WTC11 (cell line): ENCODE data around the gene GPRC5C.

Experiments
- CREM ChIP-seq: sonication (generic); formaldehyde crosslinking; IDR thresholded peaks from 2 replicates; pipeline ENCODE4 v1.8.1; 2022; ENCODE audit warnings: mild to moderate bottlenecking, missing genetic modification reagents, moderate library complexity
- E2F5 ChIP-seq: sonication (generic); formaldehyde crosslinking; IDR thresholded peaks from 2 replicates; pipeline ENCODE4 v1.8.1; 2022; ENCODE audit warnings: mild to moderate bottlenecking, moderate library complexity, missing genetic modification reagents
- ELF4 ChIP-seq: sonication (generic); formaldehyde crosslinking; IDR thresholded peaks from 2 replicates; pipeline ENCODE4 v1.8.1; 2022; ENCODE audit warnings: low read depth, mild to moderate bottlenecking, moderate library complexity, missing genetic modification reagents
- ETV6 ChIP-seq: sonication (generic); formaldehyde crosslinking; IDR thresholded peaks from 2 replicates; pipeline ENCODE4 v1.8.1; 2022; ENCODE audit warnings: mild to moderate bottlenecking, missing genetic modification reagents
- FOXK1 ChIP-seq: sonication (generic); formaldehyde crosslinking; IDR thresholded peaks from 2 replicates; pipeline ENCODE4 v1.8.0; 2022; ENCODE audit warnings: mild to moderate bottlenecking, moderate library complexity, missing genetic modification reagents
- JUN ChIP-seq: sonication (generic); formaldehyde crosslinking; IDR thresholded peaks from 2 replicates; pipeline ENCODE4 v1.8.0; 2023; ENCODE audit warnings: mild to moderate bottlenecking, missing genetic modification reagents
- PRDM15 ChIP-seq: sonication (generic); formaldehyde crosslinking; IDR thresholded peaks from 2 replicates; pipeline ENCODE4 v1.8.0; 2022; ENCODE audit warnings: missing genetic modification reagents
- SP1 ChIP-seq: sonication (generic); formaldehyde crosslinking; conservative IDR thresholded peaks from 2 replicates; pipeline ENCODE4 v1.8.1; 2022; ENCODE audit warnings: missing genetic modification reagents
- TP53 ChIP-seq: sonication (generic); formaldehyde crosslinking; IDR thresholded peaks from 2 replicates; pipeline ENCODE4 v1.8.1; 2023; ENCODE audit warnings: mild to moderate bottlenecking, missing genetic modification reagents
- ZNF396 ChIP-seq: fragments of 250-450 bp; sonication (Bioruptor Pico); IDR thresholded peaks from 2 replicates; pipeline ENCODE4 v1.8.0; 2021; ENCODE audit warnings: mild to moderate bottlenecking, moderate library complexity, borderline replicate concordance
- ZSCAN18 ChIP-seq: fragments of 250-450 bp; sonication (Bioruptor Pico); IDR thresholded peaks from 2 replicates; pipeline ENCODE4 v2.1.2; 2022; ENCODE audit warnings: mild to moderate bottlenecking, moderate library complexity
- TF ChIP-seq, protein P1 (sequence below): fragments of 200-600 bp; IDR thresholded peaks from 2 replicates; pipeline ENCODE4 v1.8.0; 2022; ENCODE audit warnings: antibody characterized with exemption
- TF ChIP-seq, protein P2 (sequence below): sonication (generic); formaldehyde crosslinking; IDR thresholded peaks from 2 replicates; pipeline ENCODE4 v1.8.1; 2022; ENCODE audit warnings: low read depth, missing genetic modification reagents, borderline replicate concordance

GRCh38 chr17:74389084-74389753 lies 42.7 kb upstream of the GPRC5C start:
- TF ChIP-seq PRDM15 (CRISPR knock-in tag) (no peak), CREM (CRISPR knock-in tag) (no peak), ZSCAN18 (CRISPR knock-in tag) (no peak), FOXK1 (CRISPR knock-in tag) (no peak), JUN (CRISPR knock-in tag) (no peak), E2F5 (no peak), ZNF396 (CRISPR knock-in tag) (no peak), SP1 (no peak), TP53 (CRISPR knock-in tag) (no peak), ELF4 (CRISPR knock-in tag) (no peak), ETV6 (CRISPR knock-in tag) (no peak)
- TF ChIP-seq, protein P1, sequence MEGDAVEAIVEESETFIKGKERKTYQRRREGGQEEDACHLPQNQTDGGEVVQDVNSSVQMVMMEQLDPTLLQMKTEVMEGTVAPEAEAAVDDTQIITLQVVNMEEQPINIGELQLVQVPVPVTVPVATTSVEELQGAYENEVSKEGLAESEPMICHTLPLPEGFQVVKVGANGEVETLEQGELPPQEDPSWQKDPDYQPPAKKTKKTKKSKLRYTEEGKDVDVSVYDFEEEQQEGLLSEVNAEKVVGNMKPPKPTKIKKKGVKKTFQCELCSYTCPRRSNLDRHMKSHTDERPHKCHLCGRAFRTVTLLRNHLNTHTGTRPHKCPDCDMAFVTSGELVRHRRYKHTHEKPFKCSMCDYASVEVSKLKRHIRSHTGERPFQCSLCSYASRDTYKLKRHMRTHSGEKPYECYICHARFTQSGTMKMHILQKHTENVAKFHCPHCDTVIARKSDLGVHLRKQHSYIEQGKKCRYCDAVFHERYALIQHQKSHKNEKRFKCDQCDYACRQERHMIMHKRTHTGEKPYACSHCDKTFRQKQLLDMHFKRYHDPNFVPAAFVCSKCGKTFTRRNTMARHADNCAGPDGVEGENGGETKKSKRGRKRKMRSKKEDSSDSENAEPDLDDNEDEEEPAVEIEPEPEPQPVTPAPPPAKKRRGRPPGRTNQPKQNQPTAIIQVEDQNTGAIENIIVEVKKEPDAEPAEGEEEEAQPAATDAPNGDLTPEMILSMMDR, result no peak
- TF ChIP-seq, protein P2, sequence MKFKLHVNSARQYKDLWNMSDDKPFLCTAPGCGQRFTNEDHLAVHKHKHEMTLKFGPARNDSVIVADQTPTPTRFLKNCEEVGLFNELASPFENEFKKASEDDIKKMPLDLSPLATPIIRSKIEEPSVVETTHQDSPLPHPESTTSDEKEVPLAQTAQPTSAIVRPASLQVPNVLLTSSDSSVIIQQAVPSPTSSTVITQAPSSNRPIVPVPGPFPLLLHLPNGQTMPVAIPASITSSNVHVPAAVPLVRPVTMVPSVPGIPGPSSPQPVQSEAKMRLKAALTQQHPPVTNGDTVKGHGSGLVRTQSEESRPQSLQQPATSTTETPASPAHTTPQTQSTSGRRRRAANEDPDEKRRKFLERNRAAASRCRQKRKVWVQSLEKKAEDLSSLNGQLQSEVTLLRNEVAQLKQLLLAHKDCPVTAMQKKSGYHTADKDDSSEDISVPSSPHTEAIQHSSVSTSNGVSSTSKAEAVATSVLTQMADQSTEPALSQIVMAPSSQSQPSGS (CRISPR knock-in tag), result no peak
